GM12873 (cell line): ENCODE measurements around the gene SLC43A1.

Source experiments
- CTCF ChIP-seq: IDR thresholded peaks from 2 replicates; pipeline ENCODE4 v1.5.1; 2012; ENCODE audit warnings: low read depth, mild to moderate bottlenecking, moderate library complexity, low read length, control low read depth; ENCODE audit not compliant: insufficient read depth; ENCODE audit errors: missing control alignments

SLC43A1 gene

GRCh38 chr11:57496109-57496820 is 19.2 kb downstream of the SLC43A1 start:
- no peak for TF ChIP-seq CTCF

- TF ChIP-seq CTCF, result peak; percentile 98
Measured at GRCh38 chr11:57493507-57494503, 21.7 kb downstream of the SLC43A1 start.

- peak; percentile 89 for TF ChIP-seq CTCF
Measured at GRCh38 chr11:57491371-57492061, 24.0 kb downstream of the SLC43A1 start.

- TF ChIP-seq CTCF, result no peak
Measured at GRCh38 chr11:57490456-57491248, 24.9 kb downstream of the SLC43A1 start.

GRCh38 chr11:57487920-57488659 is 27.4 kb downstream of the SLC43A1 start:
- TF ChIP-seq CTCF, result no peak

- TF ChIP-seq CTCF, result no peak
Measured at GRCh38 chr11:57487021-57487778, 28.3 kb downstream of the SLC43A1 start.
